ENCODE data around the gene HIP1.

DNA sequence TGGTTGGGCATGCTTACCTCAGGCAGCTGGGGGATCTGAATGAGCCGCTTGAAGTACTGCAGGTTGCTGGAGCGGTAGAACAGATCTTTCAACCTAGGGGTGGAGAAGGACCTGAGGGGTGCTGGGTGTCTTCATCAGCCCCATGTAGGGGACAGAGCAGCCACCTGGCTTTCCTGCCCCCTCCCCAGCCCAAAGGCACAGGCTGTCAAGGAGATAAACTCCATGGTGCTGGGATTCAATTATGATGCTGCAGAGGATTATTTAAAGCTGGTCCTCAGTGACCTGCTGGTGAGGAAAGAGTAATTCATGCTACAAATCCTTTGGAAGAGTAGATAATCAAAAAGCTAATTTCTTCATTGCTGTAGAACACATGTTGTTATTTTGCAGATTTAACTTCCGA, 175.6 kb downstream of the HIP1 start:
- TF ChIP-seq, protein P1, sequence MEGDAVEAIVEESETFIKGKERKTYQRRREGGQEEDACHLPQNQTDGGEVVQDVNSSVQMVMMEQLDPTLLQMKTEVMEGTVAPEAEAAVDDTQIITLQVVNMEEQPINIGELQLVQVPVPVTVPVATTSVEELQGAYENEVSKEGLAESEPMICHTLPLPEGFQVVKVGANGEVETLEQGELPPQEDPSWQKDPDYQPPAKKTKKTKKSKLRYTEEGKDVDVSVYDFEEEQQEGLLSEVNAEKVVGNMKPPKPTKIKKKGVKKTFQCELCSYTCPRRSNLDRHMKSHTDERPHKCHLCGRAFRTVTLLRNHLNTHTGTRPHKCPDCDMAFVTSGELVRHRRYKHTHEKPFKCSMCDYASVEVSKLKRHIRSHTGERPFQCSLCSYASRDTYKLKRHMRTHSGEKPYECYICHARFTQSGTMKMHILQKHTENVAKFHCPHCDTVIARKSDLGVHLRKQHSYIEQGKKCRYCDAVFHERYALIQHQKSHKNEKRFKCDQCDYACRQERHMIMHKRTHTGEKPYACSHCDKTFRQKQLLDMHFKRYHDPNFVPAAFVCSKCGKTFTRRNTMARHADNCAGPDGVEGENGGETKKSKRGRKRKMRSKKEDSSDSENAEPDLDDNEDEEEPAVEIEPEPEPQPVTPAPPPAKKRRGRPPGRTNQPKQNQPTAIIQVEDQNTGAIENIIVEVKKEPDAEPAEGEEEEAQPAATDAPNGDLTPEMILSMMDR (IDR thresholded peaks at IDR 0.05) = no peak
- no peak for TF ChIP-seq POLR2A (IDR thresholded peaks at IDR 0.05)

All from Peyer's patch (tissue), 4 donors.